ENCODE results near the gene UBXN4. TPM values are rescaled to one million over a fixed set of nuclear protein-coding genes. Genes with fewer than 3 reads are reported as not detected.

Gene UBXN4
- total and polyA plus RNA-seq, 2 donors (not counting 1 experiment from before 2014, with no cell fraction given), result 78.8 to 108 TPM

GRCh38 chr2:135762022-135762421, 20.4 kb downstream of the UBXN4 start:
- no peaks in the 10 kb centered on the region for H3K79me2 ChIP-seq (ENCODE audit: control insufficient read depth, insufficient read depth, low read length)

GRCh38 chr2:135762530-135762929, 20.9 kb downstream of the UBXN4 start:
- Histone ChIP-seq H3K4me2 (ENCODE audit: extremely low read depth, insufficient read depth, low read length) (no peak overlapping the region), H3K9me3 (ENCODE audit: control insufficient read depth, insufficient read depth, low read depth, low read length) (no peaks in the 10 kb centered on the region), H3K27me3 (ENCODE audit: control insufficient read depth, insufficient read depth, low read length) (no peaks in the 10 kb centered on the region), H3K27ac (ENCODE audit: insufficient read depth, low read length) (no peak overlapping the region), H2AFZ (ENCODE audit: low read length) (no peak overlapping the region), H3K9ac (ENCODE audit: insufficient read depth, low read length) (no peak overlapping the region), H3K4me1 (ENCODE audit: control insufficient read depth, extremely low read depth, insufficient read depth, low read length) (no peaks in the 10 kb centered on the region), H4K20me1 (ENCODE audit: control insufficient read depth, extremely low read depth, insufficient read depth, low read length) (no peaks in the 10 kb centered on the region), H3K36me3 (ENCODE audit: control insufficient read depth, insufficient read depth, low read length) (peaks cover 5% of the 10 kb centered on the region), H3K79me2 (ENCODE audit: control insufficient read depth, insufficient read depth, low read length) (no peaks in the 10 kb centered on the region), H3K4me3 (replicated peaks in 1 of 4; ENCODE audit: control extremely low read depth in 1 of 4, insufficient read depth in 1 of 4, low read depth in 3 of 4, low read length in 4 of 4) (no peak overlapping the region)
- DNase-seq (ENCODE audit: low read depth in 2 of 2), result no peak
- no peak for TF ChIP-seq CTCF (conservative IDR thresholded peaks at IDR 0.05 in 1 of 2, IDR thresholded peaks at IDR 0.05 in 1 of 2; ENCODE audit: low read depth in 1 of 2, low read length in 2 of 2)
- no peak for TF ChIP-seq EZH2 (IDR thresholded peaks at IDR 0.05; ENCODE audit: low read length, missing control alignments)

More at GRCh38 chr2:135762022-135762421, 20.4 kb downstream of the UBXN4 start:
- H3K27ac ChIP-seq (ENCODE audit: insufficient read depth, low read length), result no peak overlapping the region
- no peaks in the 10 kb centered on the region for H3K4me1 ChIP-seq (ENCODE audit: control insufficient read depth, extremely low read depth, insufficient read depth, low read length)
- no peak overlapping the region for H3K4me2 ChIP-seq (ENCODE audit: extremely low read depth, insufficient read depth, low read length)
- H3K27me3 ChIP-seq (ENCODE audit: control insufficient read depth, insufficient read depth, low read length), result no peaks in the 10 kb centered on the region
- no peak for DNase-seq (ENCODE audit: low read depth in 2 of 2)
- no peak overlapping the region for H3K9ac ChIP-seq (ENCODE audit: insufficient read depth, low read length)
- no peak overlapping the region for H3K4me3 ChIP-seq (replicated peaks in 1 of 4; ENCODE audit: control extremely low read depth in 1 of 4, insufficient read depth in 1 of 4, low read depth in 3 of 4, low read length in 4 of 4)
- no peaks in the 10 kb centered on the region for H4K20me1 ChIP-seq (ENCODE audit: control insufficient read depth, extremely low read depth, insufficient read depth, low read length)
- H3K9me3 ChIP-seq (ENCODE audit: control insufficient read depth, insufficient read depth, low read depth, low read length), result no peaks in the 10 kb centered on the region
- TF ChIP-seq EZH2 (IDR thresholded peaks at IDR 0.05; ENCODE audit: low read length, missing control alignments) (no peak), CTCF (conservative IDR thresholded peaks at IDR 0.05 in 1 of 2, IDR thresholded peaks at IDR 0.05 in 1 of 2; ENCODE audit: low read depth in 1 of 2, low read length in 2 of 2) (no peak)
- peaks cover 3% of the 10 kb centered on the region for H3K36me3 ChIP-seq (ENCODE audit: control insufficient read depth, insufficient read depth, low read length)
- no peak overlapping the region for H2AFZ ChIP-seq (ENCODE audit: low read length)

GRCh38 chr2:135768863-135769262, 27.2 kb downstream of the UBXN4 start:
- no peak for TF ChIP-seq EZH2 (IDR thresholded peaks at IDR 0.05; ENCODE audit: low read length, missing control alignments)
- TF ChIP-seq CTCF (conservative IDR thresholded peaks at IDR 0.05 in 1 of 2, IDR thresholded peaks at IDR 0.05 in 1 of 2; ENCODE audit: low read depth in 1 of 2, low read length in 2 of 2), result no peak
- Histone ChIP-seq H3K4me3 (replicated peaks in 1 of 4; ENCODE audit: control extremely low read depth in 1 of 4, insufficient read depth in 1 of 4, low read depth in 3 of 4, low read length in 4 of 4) (no peak overlapping the region), H3K9me3 (ENCODE audit: control insufficient read depth, insufficient read depth, low read depth, low read length) (no peaks in the 10 kb centered on the region), H3K27ac (ENCODE audit: insufficient read depth, low read length) (no peak overlapping the region), H3K9ac (ENCODE audit: insufficient read depth, low read length) (no peak overlapping the region), H3K4me2 (ENCODE audit: extremely low read depth, insufficient read depth, low read length) (no peak overlapping the region), H3K79me2 (ENCODE audit: control insufficient read depth, insufficient read depth, low read length) (no peaks in the 10 kb centered on the region), H3K27me3 (ENCODE audit: control insufficient read depth, insufficient read depth, low read length) (no peaks in the 10 kb centered on the region), H3K4me1 (ENCODE audit: control insufficient read depth, extremely low read depth, insufficient read depth, low read length) (no peaks in the 10 kb centered on the region), H4K20me1 (ENCODE audit: control insufficient read depth, extremely low read depth, insufficient read depth, low read length) (no peaks in the 10 kb centered on the region), H2AFZ (ENCODE audit: low read length) (no peak overlapping the region), H3K36me3 (ENCODE audit: control insufficient read depth, insufficient read depth, low read length) (peaks cover 16% of the 10 kb centered on the region)
- DNase-seq (ENCODE audit: low read depth in 2 of 2), result no peak
